HEK293 (cell line): ENCODE measurements around the gene BCL2L11.
A peak's percentile ranks its signal among the peaks of the same experiment; 100 is the strongest.

ENCODE experiments used
- BCL11A ChIP-seq: fragments of 450-650 bp; formaldehyde crosslinking; IDR thresholded peaks from 2 replicates; pipeline ENCODE4 v1.5.1; 2016; ENCODE audit warnings: low read depth, missing biosample characterization, missing genetic modification characterization
- EGR2 ChIP-seq: fragments of 450-650 bp; formaldehyde crosslinking; IDR thresholded peaks from 2 replicates; pipeline ENCODE4 v1.5.1; 2016; ENCODE audit warnings: low read depth, missing biosample characterization, missing genetic modification characterization
- GLI2 ChIP-seq: fragments of 450-650 bp; formaldehyde crosslinking; IDR thresholded peaks from 2 replicates; pipeline ENCODE4; 2017; ENCODE audit warnings: missing biosample characterization, missing genetic modification characterization, low read depth, borderline replicate concordance
- YY2 ChIP-seq: fragments of 450-650 bp; formaldehyde crosslinking; IDR thresholded peaks from 2 replicates; pipeline ENCODE4 v1.5.1; 2016; ENCODE audit warnings: missing biosample characterization, missing genetic modification characterization
- ZFHX2 ChIP-seq: fragments of 450-650 bp; formaldehyde crosslinking; conservative IDR thresholded peaks from 2 replicates; pipeline ENCODE4 v1.5.1; 2016; ENCODE audit warnings: missing biosample characterization, missing genetic modification characterization
- ZFP3 ChIP-seq: fragments of 450-650 bp; formaldehyde crosslinking; IDR thresholded peaks from 2 replicates; pipeline ENCODE4 v1.5.1; 2016; ENCODE audit warnings: low read depth, missing biosample characterization, missing genetic modification characterization
- ZFP37 ChIP-seq: fragments of 450-650 bp; formaldehyde crosslinking; IDR thresholded peaks from 2 replicates; pipeline ENCODE4 v1.5.1; 2016; ENCODE audit warnings: missing biosample characterization, missing genetic modification characterization
- ZIC2 ChIP-seq: fragments of 450-650 bp; formaldehyde crosslinking; IDR thresholded peaks from 2 replicates; pipeline ENCODE4 v1.5.1; 2016; ENCODE audit warnings: missing biosample characterization, missing genetic modification characterization
- ZNF214 ChIP-seq: fragments of 450-650 bp; formaldehyde crosslinking; IDR thresholded peaks from 2 replicates; pipeline ENCODE4 v1.5.1; 2017; ENCODE audit warnings: missing biosample characterization, mild to moderate bottlenecking, missing genetic modification characterization, borderline replicate concordance
- ZNF23 ChIP-seq: fragments of 450-650 bp; formaldehyde crosslinking; IDR thresholded peaks from 2 replicates; pipeline ENCODE4 v1.5.1; 2016; ENCODE audit warnings: missing biosample characterization, missing genetic modification characterization, borderline replicate concordance
- ZNF239 ChIP-seq: fragments of 450-650 bp; formaldehyde crosslinking; IDR thresholded peaks from 2 replicates; pipeline ENCODE4 v1.5.1; 2016; ENCODE audit warnings: missing biosample characterization, missing genetic modification characterization
- ZNF26 ChIP-seq: fragments of 450-650 bp; formaldehyde crosslinking; IDR thresholded peaks from 2 replicates; pipeline ENCODE4 v1.5.1; 2016; ENCODE audit warnings: missing biosample characterization, missing genetic modification characterization
- ZNF324 ChIP-seq: fragments of 450-650 bp; formaldehyde crosslinking; IDR thresholded peaks from 2 replicates; pipeline ENCODE4 v1.5.1; 2016; ENCODE audit warnings: missing biosample characterization, missing genetic modification characterization
- ZNF335 ChIP-seq: fragments of 450-650 bp; formaldehyde crosslinking; conservative IDR thresholded peaks from 2 replicates; pipeline ENCODE4 v1.5.1; 2016; ENCODE audit warnings: missing biosample characterization, missing genetic modification characterization
- ZNF416 ChIP-seq: fragments of 450-650 bp; formaldehyde crosslinking; IDR thresholded peaks from 2 replicates; pipeline ENCODE4 v1.5.1; 2016; ENCODE audit warnings: missing biosample characterization, missing genetic modification characterization
- ZNF514 ChIP-seq: fragments of 450-650 bp; formaldehyde crosslinking; IDR thresholded peaks from 2 replicates; pipeline ENCODE4 v1.5.1; 2016; ENCODE audit warnings: missing biosample characterization, missing genetic modification characterization
- ZNF521 ChIP-seq: fragments of 450-650 bp; formaldehyde crosslinking; IDR thresholded peaks from 2 replicates; pipeline ENCODE4 v1.5.1; 2017; ENCODE audit warnings: missing biosample characterization, mild to moderate bottlenecking, missing genetic modification characterization
- ZNF548 ChIP-seq: fragments of 450-650 bp; formaldehyde crosslinking; IDR thresholded peaks from 2 replicates; pipeline ENCODE4 v1.5.1; 2016; ENCODE audit warnings: missing biosample characterization, missing genetic modification characterization
- ZNF692 ChIP-seq: fragments of 450-650 bp; formaldehyde crosslinking; IDR thresholded peaks from 2 replicates; pipeline ENCODE4 v1.5.1; 2016; ENCODE audit warnings: missing biosample characterization, missing genetic modification characterization
- ZNF777 ChIP-seq: fragments of 450-650 bp; formaldehyde crosslinking; IDR thresholded peaks from 2 replicates; pipeline ENCODE4 v1.5.1; 2017; ENCODE audit warnings: missing biosample characterization, missing genetic modification characterization, borderline replicate concordance
- TF ChIP-seq, protein P1 (sequence below): fragments of 450-650 bp; formaldehyde crosslinking; IDR thresholded peaks from 2 replicates; pipeline ENCODE4; 2016; ENCODE audit warnings: missing biosample characterization, missing genetic modification characterization
- TF ChIP-seq, protein P2 (sequence below): fragments of 450-650 bp; formaldehyde crosslinking; IDR thresholded peaks from 2 replicates; pipeline ENCODE4 v1.5.1; 2016; ENCODE audit warnings: missing biosample characterization, missing genetic modification characterization
- TF ChIP-seq, protein P3 (sequence below): fragments of 450-650 bp; formaldehyde crosslinking; IDR thresholded peaks from 2 replicates; pipeline ENCODE4 v1.5.1; 2016; ENCODE audit warnings: missing biosample characterization, missing genetic modification characterization
- TF ChIP-seq, protein P4 (sequence below): fragments of 450-650 bp; formaldehyde crosslinking; IDR thresholded peaks from 2 replicates; pipeline ENCODE4 v1.5.1; 2016; ENCODE audit warnings: missing biosample characterization, missing genetic modification characterization
- TF ChIP-seq, protein P5 (sequence below): fragments of 450-650 bp; formaldehyde crosslinking; IDR thresholded peaks from 2 replicates; pipeline ENCODE4 v1.5.1; 2016; ENCODE audit warnings: missing biosample characterization, missing genetic modification characterization

The BCL2L11 gene

DNA sequence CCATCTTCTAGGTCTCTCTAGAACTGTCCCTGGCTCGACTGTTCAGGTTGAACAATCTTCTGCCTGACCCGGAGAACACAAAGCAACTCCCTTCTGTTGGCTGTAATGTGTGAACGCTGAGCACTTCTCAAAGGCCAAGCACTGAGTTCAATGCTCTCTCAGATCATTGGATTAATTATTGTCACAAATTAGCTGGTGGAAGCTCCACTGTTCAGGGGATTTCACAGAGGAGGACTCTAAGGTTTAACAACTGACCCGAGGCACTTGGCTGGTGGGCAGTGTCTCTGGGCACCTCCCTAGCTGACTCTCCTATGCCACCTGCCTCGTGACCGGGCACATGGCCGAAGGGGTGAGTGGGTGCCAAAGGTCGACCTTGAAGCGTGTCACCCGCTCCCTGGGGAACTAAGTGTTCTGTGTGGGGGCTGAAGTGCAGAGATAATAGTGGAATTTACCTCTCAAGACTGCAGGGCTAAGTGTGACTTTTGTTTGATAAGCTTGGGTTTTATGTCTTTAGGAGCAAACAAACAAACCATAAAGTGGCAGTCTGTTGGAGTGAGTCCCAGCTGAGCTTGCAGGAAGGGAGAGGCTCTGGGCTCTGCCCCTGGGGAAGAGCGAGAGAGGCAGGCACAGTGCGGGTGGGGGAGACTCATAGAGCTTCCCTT lies 64.8 kb downstream of the BCL2L11 start (continued):
- TF ChIP-seq ZNF335 (tag by site-specific recombination) (no peak; the same call in 1 of the 2 replicates), ZNF777 (tag by site-specific recombination) (no peak), ZNF214 (tag by site-specific recombination) (no peak), YY2 (tag by site-specific recombination) (no peak), ZNF548 (tag by site-specific recombination) (no peak), ZNF23 (no peak), ZFP37 (tag by site-specific recombination) (no peak), ZNF416 (tag by site-specific recombination) (no peak), ZNF324 (tag by site-specific recombination) (0 out of 2 replicates have a peak, but pooled peaks have one; percentile 33), BCL11A (tag by site-specific recombination) (peak; percentile 79), ZNF514 (tag by site-specific recombination) (no peak), ZFP3 (tag by site-specific recombination) (no peak), ZNF692 (tag by site-specific recombination) (peak; percentile 42; the same call in 1 of the 2 replicates), ZIC2 (peak; percentile 92), ZNF521 (tag by site-specific recombination) (no peak), ZNF26 (tag by site-specific recombination) (no peak), GLI2 (tag by site-specific recombination) (peak; percentile 92), ZNF239 (no peak), ZFHX2 (tag by site-specific recombination) (peak; percentile 98), EGR2 (tag by site-specific recombination) (peak; percentile 94)
- TF ChIP-seq, protein P1, sequence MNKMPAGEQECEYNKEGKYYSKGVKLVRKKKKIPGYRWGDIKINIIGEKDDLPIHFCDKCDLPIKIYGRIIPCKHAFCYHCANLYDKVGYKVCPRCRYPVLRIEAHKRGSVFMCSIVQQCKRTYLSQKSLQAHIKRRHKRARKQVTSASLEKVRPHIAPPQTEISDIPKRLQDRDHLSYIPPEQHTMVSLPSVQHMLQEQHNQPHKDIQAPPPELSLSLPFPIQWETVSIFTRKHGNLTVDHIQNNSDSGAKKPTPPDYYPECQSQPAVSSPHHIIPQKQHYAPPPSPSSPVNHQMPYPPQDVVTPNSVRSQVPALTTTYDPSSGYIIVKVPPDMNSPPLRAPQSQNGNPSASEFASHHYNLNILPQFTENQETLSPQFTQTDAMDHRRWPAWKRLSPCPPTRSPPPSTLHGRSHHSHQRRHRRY (tag by site-specific recombination) = peak; percentile 79; the same call in 1 of the 2 replicates
- TF ChIP-seq, protein P2, sequence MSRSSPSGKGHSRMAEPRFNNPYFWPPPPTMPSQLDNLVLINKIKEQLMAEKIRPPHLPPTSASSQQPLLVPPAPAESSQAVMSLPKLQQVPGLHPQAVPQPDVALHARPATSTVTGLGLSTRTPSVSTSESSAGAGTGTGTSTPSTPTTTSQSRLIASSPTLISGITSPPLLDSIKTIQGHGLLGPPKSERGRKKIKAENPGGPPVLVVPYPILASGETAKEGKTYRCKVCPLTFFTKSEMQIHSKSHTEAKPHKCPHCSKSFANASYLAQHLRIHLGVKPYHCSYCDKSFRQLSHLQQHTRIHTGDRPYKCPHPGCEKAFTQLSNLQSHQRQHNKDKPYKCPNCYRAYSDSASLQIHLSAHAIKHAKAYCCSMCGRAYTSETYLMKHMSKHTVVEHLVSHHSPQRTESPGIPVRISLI (tag by site-specific recombination) = no peak
- TF ChIP-seq, protein P3, sequence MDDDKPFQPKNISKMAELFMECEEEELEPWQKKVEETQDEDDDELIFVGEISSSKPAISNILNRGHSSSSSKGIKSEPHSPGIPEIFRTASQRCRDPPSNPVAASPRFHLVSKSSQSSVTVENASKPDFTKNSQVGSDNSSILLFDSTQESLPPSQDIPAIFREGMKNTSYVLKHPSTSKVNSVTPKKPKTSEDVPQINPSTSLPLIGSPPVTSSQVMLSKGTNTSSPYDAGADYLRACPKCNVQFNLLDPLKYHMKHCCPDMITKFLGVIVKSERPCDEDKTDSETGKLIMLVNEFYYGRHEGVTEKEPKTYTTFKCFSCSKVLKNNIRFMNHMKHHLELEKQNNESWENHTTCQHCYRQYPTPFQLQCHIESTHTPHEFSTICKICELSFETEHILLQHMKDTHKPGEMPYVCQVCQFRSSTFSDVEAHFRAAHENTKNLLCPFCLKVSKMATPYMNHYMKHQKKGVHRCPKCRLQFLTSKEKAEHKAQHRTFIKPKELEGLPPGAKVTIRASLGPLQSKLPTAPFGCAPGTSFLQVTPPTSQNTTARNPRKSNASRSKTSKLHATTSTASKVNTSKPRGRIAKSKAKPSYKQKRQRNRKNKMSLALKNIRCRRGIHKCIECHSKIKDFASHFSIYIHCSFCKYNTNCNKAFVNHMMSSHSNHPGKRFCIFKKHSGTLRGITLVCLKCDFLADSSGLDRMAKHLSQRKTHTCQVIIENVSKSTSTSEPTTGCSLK (tag by site-specific recombination) = no peak
- TF ChIP-seq, protein P4, sequence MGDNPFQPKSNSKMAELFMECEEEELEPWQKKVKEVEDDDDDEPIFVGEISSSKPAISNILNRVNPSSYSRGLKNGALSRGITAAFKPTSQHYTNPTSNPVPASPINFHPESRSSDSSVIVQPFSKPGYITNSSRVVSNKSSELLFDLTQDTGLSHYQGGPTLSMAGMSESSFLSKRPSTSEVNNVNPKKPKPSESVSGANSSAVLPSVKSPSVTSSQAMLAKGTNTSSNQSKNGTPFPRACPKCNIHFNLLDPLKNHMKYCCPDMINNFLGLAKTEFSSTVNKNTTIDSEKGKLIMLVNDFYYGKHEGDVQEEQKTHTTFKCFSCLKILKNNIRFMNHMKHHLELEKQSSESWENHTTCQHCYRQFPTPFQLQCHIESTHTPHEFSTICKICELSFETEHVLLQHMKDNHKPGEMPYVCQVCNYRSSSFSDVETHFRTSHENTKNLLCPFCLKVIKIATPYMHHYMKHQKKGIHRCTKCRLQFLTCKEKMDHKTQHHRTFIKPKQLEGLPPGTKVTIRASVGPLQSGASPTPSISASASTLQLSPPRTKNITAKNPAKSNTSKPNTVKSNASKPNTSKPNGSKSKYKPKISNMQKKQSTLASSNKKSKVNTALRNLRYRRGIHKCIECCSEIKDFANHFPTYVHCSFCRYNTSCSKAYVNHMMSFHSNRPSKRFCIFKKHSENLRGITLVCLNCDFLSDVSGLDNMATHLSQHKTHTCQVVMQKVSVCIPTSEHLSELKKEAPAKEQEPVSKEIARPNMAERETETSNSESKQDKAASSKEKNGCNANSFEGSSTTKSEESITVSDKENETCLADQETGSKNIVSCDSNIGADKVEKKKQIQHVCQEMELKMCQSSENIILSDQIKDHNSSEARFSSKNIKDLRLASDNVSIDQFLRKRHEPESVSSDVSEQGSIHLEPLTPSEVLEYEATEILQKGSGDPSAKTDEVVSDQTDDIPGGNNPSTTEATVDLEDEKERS (tag by site-specific recombination) = no peak
- TF ChIP-seq, protein P5, sequence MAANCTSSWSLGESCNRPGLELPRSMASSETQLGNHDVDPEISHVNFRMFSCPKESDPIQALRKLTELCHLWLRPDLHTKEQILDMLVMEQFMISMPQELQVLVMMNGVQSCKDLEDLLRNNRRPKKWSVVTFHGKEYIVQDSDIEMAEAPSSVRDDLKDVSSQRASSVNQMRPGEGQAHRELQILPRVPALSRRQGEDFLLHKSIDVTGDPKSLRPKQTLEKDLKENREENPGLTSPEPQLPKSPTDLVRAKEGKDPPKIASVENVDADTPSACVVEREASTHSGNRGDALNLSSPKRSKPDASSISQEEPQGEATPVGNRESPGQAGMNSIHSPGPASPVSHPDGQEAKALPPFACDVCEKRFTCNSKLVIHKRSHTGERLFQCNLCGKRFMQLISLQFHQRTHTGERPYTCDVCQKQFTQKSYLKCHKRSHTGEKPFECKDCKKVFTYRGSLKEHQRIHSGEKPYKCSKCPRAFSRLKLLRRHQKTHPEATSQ (tag by site-specific recombination) = no peak
